SK-N-SH (cell line): ENCODE data around the gene CDCA3. TPM values are rescaled to one million over a fixed set of nuclear protein-coding genes. Genes with fewer than 3 reads are reported as not detected.
A peak's percentile ranks its signal among the peaks of the same experiment; 100 is the strongest.

ENCODE experiments used
- CTCF ChIA-PET: fragments of 300-600, 350-600 bp; formaldehyde crosslinking; extraction: SDS; loops from one replicate; lab custom pipeline; 2021; lab: Yijun Ruan, JAX
- POLR2A ChIA-PET: fragments of 350-600 bp; sonication (Branson Sonifier 250); formaldehyde crosslinking; extraction: SDS; loops from one replicate; lab custom pipeline; 2020; ENCODE audit warnings: antibody characterized with exemption, inconsistent platforms; lab: Yijun Ruan, JAX
- DNase-seq: peaks from one replicate; pipeline ENCODE4 v3.0.0; 2012
- H2AFZ ChIP-seq: fragments of 200-600 bp; sonication (generic); 2 replicates; pipeline ENCODE4 v1.8.1; 2016; ENCODE audit warnings: antibody characterized with exemption, mild to moderate bottlenecking, low read depth
- H3F3A ChIP-seq: fragments of 200-600 bp; sonication (generic); replicated peaks from 2 replicates; pipeline ENCODE3; 2016; ENCODE audit warnings: antibody characterized with exemption, mild to moderate bottlenecking; ENCODE audit not compliant: insufficient read depth
- H3K27ac ChIP-seq, 2 experiments: fragments of 200-500 bp in 1 of 2; fragments of 200-600 bp in 1 of 2; sonication (Bioruptor generic) in 1 of 2; sonication (generic), shearing (Covaris generic) in 1 of 2; 2 replicates each; pipeline versions ENCODE4 v1.5.1 to v1.6.1; 2014 to 2016; ENCODE audit warnings: low read depth in 2 of 2, inconsistent platforms in 1 of 2, low read length in 1 of 2, mild to moderate bottlenecking in 1 of 2, mixed read lengths in 1 of 2
- H3K27me3 ChIP-seq: fragments of 200-600 bp; sonication (generic), shearing (Covaris generic); 2 replicates; pipeline ENCODE4 v1.6.1; 2016; ENCODE audit warnings: mixed run types; ENCODE audit not compliant: insufficient read depth
- H3K36me3 ChIP-seq, 2 experiments: fragments of 200-500 bp in 1 of 2; fragments of 200-600 bp in 1 of 2; sonication (Bioruptor generic) in 1 of 2; sonication (generic) in 1 of 2; replicated peaks in 1 of 2; 2 replicates each; pipeline versions ENCODE3 to v1.5.1; 2014 to 2016; ENCODE audit warnings: low read length in 1 of 2, mild to moderate bottlenecking in 1 of 2; ENCODE audit not compliant: insufficient read depth in 2 of 2, control insufficient read depth in 1 of 2
- H3K4me1 ChIP-seq, 2 experiments: fragments of 200-500 bp in 1 of 2; fragments of 200-600 bp in 1 of 2; sonication (Bioruptor generic) in 1 of 2; sonication (generic), shearing (Covaris generic) in 1 of 2; 2 replicates each; pipeline versions ENCODE4 v1.5.1 to v1.6.1; 2014 to 2016; ENCODE audit warnings: low read depth in 1 of 2, low read length in 1 of 2, mixed run types in 1 of 2; ENCODE audit not compliant: insufficient read depth in 2 of 2, control insufficient read depth in 1 of 2
- H3K4me2 ChIP-seq: fragments of 200-600 bp; sonication (generic), shearing (Covaris generic); 2 replicates; pipeline ENCODE4 v1.6.1; 2017; ENCODE audit warnings: mixed run types
- H3K4me3 ChIP-seq, 2 experiments: fragments of 200-500 bp in 1 of 2; fragments of 200-600 bp in 1 of 2; sonication (Bioruptor generic) in 1 of 2; sonication (generic), shearing (Covaris generic) in 1 of 2; 2 replicates each; pipeline versions ENCODE4 v1.5.1 to v1.8.1; 2014 to 2016; ENCODE audit warnings: low read depth in 2 of 2, inconsistent platforms in 1 of 2, low read length in 1 of 2, mild to moderate bottlenecking in 1 of 2, mixed read lengths in 1 of 2, moderate library complexity in 1 of 2
- H3K79me2 ChIP-seq: fragments of 200-600 bp; sonication (generic); 2 replicates; pipeline ENCODE4 v1.8.1; 2017; ENCODE audit warnings: mild to moderate bottlenecking; ENCODE audit not compliant: insufficient read depth
- H3K9ac ChIP-seq: fragments of 200-600 bp; sonication (generic); 2 replicates; pipeline ENCODE4 v1.6.1; 2017; ENCODE audit warnings: mixed run types
- H3K9me2 ChIP-seq: fragments of 200-600 bp; sonication (generic); 2 replicates; pipeline ENCODE4 v1.6.1; 2017; ENCODE audit warnings: mixed run types
- H3K9me3 ChIP-seq: fragments of 200-600 bp; sonication (generic); 2 replicates; pipeline ENCODE4 v1.6.1; 2017; ENCODE audit warnings: mixed run types, mild to moderate bottlenecking, moderate library complexity
- H4K20me1 ChIP-seq: fragments of 200-600 bp; sonication (generic); 2 replicates; pipeline ENCODE4 v1.6.1; 2017; ENCODE audit warnings: mild to moderate bottlenecking, mixed run types; ENCODE audit not compliant: insufficient read depth
- CHD2 ChIP-seq: fragments of 150-350 bp; IDR thresholded peaks from 2 replicates; pipeline ENCODE4 v1.6.1; 2018; ENCODE audit warnings: low read length; ENCODE audit not compliant: partially characterized antibody
- CTCF ChIP-seq: fragments of 200-600 bp; sonication (generic); IDR thresholded peaks from 2 replicates; pipeline ENCODE4 v1.6.1; 2017; ENCODE audit warnings: antibody characterized with exemption, mild to moderate bottlenecking, moderate library complexity
- FOSL2 ChIP-seq: IDR thresholded peaks from 2 replicates; pipeline ENCODE4 v1.4.0; 2012; ENCODE audit warnings: low read depth, mild to moderate bottlenecking, moderate library complexity, borderline replicate concordance
- GABPA ChIP-seq: IDR thresholded peaks from 2 replicates; pipeline ENCODE4 v1.4.0; 2012; ENCODE audit warnings: low read depth, mild to moderate bottlenecking
- MAX ChIP-seq: IDR thresholded peaks from 2 replicates; pipeline ENCODE4 v1.4.0; 2012; ENCODE audit warnings: low read depth
- MXI1 ChIP-seq: IDR thresholded peaks from 2 replicates; pipeline ENCODE4 v1.6.1; 2012; ENCODE audit warnings: mild to moderate bottlenecking, low read depth, low read length, improper control_type of control experiment
- PBX3 ChIP-seq: IDR thresholded peaks from 2 replicates; pipeline ENCODE4; 2012
- RAD21 ChIP-seq: IDR thresholded peaks from 2 replicates; pipeline ENCODE4 v1.6.1; 2012; ENCODE audit warnings: mild to moderate bottlenecking, low read length
- RCOR1 ChIP-seq: fragments of 150-350 bp; IDR thresholded peaks from 2 replicates; pipeline ENCODE4 v1.6.1; 2017; ENCODE audit warnings: antibody characterized with exemption, low read length
- SMC3 ChIP-seq: IDR thresholded peaks from 2 replicates; pipeline ENCODE4 v1.6.1; 2012; ENCODE audit warnings: low read depth, low read length, improper control_type of control experiment
- TAF1 ChIP-seq: IDR thresholded peaks from 2 replicates; pipeline ENCODE4 v1.6.1; 2012; ENCODE audit warnings: low read depth, mild to moderate bottlenecking, low read length, moderate library complexity, borderline replicate concordance
- USF1 ChIP-seq: IDR thresholded peaks from 2 replicates; pipeline ENCODE4 v1.4.0; 2012; ENCODE audit warnings: low read depth, borderline replicate concordance
- WGBS: methylation state at CpG from one replicate; pipeline ENCODE4 v1.1.6; 2017; ENCODE audit warnings: low lambda C conversion rate; 5-methylcytosine and 5-hydroxymethylcytosine counted together
- polyA plus RNA-seq, 3 experiments: library from polyadenylated mRNA; depleted of rRNA; stranded (reverse); fragments of >200 nt; gene quantifications; 2 replicates each; pipeline ENCODE4 v1.2.3, GENCODE V29; 2012

CDCA3 gene
- polyA plus RNA-seq, 1 of the 3 experiments (the other 2 are of a cell fraction), result 33.0 TPM

- Histone ChIP-seq H3K9me3 (no peaks in the 10 kb centered on the region), H3K27ac (peak overlapping the region in 1 of 2 experiments; percentile 35; a peak in 1 of 4 replicates), H3K4me3 (peak overlapping the region in 1 of 2 experiments; percentile 50; a peak in 2 of 4 replicates), H3K4me2 (peak overlapping the region; percentile 58; the same call in 1 of the 2 replicates), H3K36me3 (peaks cover under 1 to 4% of the 10 kb centered on the region in 2 experiments), H3K79me2 (peaks cover 25% of the 10 kb centered on the region), H3K9me2 (no peaks in the 10 kb centered on the region), H4K20me1 (no peaks in the 10 kb centered on the region), H3K27me3 (no peaks in the 10 kb centered on the region), H3F3A (peaks cover 8% of the 10 kb centered on the region), H2AFZ (no peak overlapping the region), H3K4me1 (peaks cover 23 to 60% of the 10 kb centered on the region in 2 experiments; a peak in 3 of 4 replicates), H3K9ac (no peak overlapping the region)
- ChIA-PET CTCF (interaction anchor here (0.9 to 14.1 kb wide), 33 partner anchors 9 to 222 kb away, joined by 3 to 246 read pairs (median 8); partner anchors contain the start of genes CD4, CDCA3, GNB3 and LAG3), POLR2A (interaction anchor here (1.5 to 7.0 kb wide), 2 partner anchors 26 to 72 kb away, joined by 4 to 46 read pairs; partner anchors contain the start of genes CDCA3, MLF2 and USP5)
- DNase-seq, result peak; percentile 92
- WGBS, result 15% methylated on average over 9 of the region's 19 CpGs
- peak; percentile 94 for TF ChIP-seq RAD21
- peak; percentile 46; the same call in 1 of the 2 replicates for TF ChIP-seq PBX3
- TF ChIP-seq RCOR1, result peak; percentile 61; the same call in 1 of the 2 replicates
- peak; percentile 7 for TF ChIP-seq CHD2
- peak; percentile 78 for TF ChIP-seq SMC3
- TF ChIP-seq USF1, result no peak
- 0 out of 2 replicates have a peak, but pooled peaks have one; percentile 16 for TF ChIP-seq TAF1
- peak; percentile 64 for TF ChIP-seq MXI1
- peak; percentile 34; the same call in 1 of the 2 replicates for TF ChIP-seq MAX
- no peak for TF ChIP-seq GABPA
- TF ChIP-seq CTCF, result peak; percentile 88
- TF ChIP-seq FOSL2, result no peak
Measured at GRCh38 chr12:6825398-6826124, 25.5 kb downstream of the CDCA3 start.
